RPMI7951 (cell line): ENCODE results near the gene GAREM1. TPM values are rescaled to one million over a fixed set of nuclear protein-coding genes. Genes with fewer than 3 reads are reported as not detected.
A peak's percentile ranks its signal among the peaks of the same experiment; 100 is the strongest.
"Not testable (repeated sequence)": the region's sequence is repeated elsewhere in the genome, so short reads cannot be mapped to it uniquely, and the experiment has no call there.

Experiments used
- DNase-seq: peaks from one replicate; pipeline ENCODE4 v3.0.0-alpha.2; 2012; ENCODE audit warnings: low read depth
- total RNA-seq: library from RNA; depleted of rRNA; stranded (reverse); fragments of >200 nt; shearing (Covaris generic); gene quantifications from 2 replicates; pipeline ENCODE4 v1.2.3, GENCODE V29; 2014; rRNA removed

The GAREM1 gene
- total RNA-seq: 0.29 and 0.60 TPM in 2 replicates

DNA sequence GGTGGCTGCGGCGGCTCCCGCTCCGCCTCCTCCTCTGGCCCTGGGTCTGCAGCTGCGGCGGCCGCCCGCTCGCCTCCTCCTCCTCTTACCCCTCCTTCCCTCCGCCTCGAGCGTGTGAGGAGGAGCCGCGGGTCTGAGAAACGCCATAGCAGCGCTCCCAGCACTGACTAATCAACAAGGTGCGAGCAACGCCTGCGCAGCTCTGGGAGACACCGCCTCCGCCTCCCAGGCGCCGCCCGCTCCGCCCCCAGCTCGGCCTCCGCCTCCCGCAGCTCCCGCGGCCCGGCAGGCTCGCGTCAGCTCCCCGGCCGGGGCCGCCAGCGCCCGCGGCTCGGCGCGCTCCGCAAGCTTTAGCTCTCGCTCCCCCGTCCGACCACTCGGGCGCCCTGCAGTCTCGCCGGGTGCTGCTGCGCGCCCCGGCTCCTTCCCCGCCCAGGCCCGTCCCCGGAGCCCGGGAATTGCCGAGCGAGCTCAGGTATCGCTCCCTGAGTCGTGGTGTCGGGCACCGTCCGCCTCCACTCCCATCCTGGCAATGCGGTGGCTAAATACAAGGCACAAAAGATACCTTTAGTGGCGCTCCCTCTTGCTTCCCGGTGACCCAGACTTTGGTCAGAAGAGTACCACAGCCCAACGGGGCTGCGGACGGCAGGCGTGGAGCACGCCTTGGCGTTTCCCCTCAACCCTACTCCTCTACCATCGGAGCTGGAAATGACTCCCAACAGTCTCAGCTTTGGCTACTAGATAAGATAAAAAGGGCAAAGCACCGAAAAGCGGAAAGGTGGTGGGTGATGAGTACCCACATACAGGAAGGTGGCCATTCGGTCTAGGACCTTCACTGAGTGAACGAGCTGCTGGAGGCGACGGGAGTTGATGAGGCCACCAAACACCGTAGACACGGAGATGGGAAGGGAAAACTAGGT lies at the start of gene GAREM1:
GAREM1 (minus strand) TSS at position 169 of the 920 bp plus-strand sequence. CDS start 454 bp downstream, outside the sequence.
- peak; percentile 92 for DNase-seq

DNA sequence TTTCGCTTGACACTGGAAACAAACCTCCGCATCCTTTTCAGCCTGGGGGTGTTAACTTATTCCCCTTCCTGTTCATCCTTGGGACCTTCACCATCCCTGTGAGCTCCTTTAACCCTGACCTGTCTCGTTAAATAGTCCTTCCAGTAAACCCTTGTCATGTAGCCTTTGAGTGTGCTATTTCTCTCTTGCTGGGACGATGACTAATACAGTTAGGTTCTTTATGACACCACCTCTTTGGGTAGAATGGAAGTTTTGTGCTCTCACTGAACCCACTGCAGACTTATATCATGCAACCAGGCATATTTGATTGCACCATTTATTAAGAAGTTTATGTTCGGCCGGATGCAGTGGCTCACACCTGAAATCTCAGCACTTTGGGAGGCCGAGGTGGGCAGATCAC lies 40.5 kb upstream of the GAREM1 start:
- no peak for DNase-seq

DNA sequence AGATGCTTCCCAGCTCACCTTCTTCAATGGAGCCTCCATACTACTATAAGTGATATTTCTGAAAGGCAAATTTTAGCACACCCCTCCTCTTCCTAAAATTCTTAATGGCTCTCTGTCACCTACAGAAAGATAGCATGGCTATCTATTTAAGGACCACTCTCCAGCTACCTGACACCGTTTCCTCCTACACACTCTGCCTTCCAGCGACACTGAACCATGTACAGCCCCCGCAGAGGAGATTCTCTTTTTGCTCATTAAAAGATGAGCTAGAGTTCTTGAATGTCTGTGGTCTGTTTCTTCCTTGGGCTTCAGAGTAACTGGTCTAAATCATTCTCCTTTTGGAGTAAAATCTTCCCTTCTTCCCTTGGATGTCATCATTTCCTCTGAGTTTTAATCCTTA lies 38.4 kb upstream of the GAREM1 start:
- DNase-seq: no peak

- no peak for DNase-seq
Measured at GRCh38 chr18:32507093-32507492, 36.4 kb upstream of the GAREM1 start.

DNA sequence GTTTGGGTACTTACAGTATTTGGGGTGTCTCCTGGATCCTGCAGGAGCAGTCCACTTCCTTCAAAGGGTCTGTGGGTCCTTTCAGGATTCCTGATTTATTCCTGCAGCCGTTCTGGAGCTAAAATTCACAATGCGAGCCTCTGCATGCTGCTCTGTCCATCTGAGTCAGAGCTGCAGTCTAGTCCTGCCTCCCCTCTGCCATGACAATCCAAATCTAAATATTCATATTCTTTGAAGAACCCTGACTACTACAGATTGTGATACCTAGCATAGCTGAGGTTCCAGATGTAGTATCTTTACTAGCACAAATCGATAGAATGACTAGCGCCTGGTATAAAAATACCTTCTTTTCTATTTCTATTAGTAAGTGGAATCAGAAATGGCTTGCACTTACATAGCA lies 31.3 kb upstream of the GAREM1 start:
- DNase-seq: no peak

DNA sequence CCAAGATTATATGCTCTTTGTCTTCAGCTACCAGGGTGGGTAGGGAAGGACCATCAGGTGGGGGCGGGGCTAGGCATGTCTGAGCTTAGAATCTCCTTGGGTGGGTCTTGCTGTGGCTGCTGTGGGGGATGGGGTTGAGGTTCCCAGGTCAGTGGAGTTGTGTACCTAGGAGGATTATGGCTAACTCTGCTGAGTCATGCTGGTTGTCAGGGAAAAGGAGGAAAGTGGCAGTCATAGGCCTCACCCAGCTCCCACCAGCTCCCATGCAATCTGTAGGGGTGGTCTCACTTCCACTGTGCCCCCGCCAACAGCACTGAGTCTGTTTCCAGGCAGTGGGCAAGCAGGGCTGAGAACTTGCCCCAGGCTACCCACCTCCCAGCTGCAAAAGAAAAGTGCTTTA lies 30.6 kb upstream of the GAREM1 start:
- not testable (repeated sequence) for DNase-seq

GRCh38 chr18:32483002-32483401 lies 12.3 kb upstream of the GAREM1 start:
- DNase-seq: no peak

GRCh38 chr18:32482117-32482516 lies 11.4 kb upstream of the GAREM1 start:
- DNase-seq: no peak

- no peak for DNase-seq
Measured at GRCh38 chr18:32480581-32480980, 9.9 kb upstream of the GAREM1 start.

- no peak for DNase-seq
Measured at GRCh38 chr18:32478807-32479206, 8.1 kb upstream of the GAREM1 start.

- DNase-seq: no peak
Measured at GRCh38 chr18:32478317-32478716, 7.6 kb upstream of the GAREM1 start.

- no peak for DNase-seq
Measured at GRCh38 chr18:32476106-32476505, 5.4 kb upstream of the GAREM1 start.

DNA sequence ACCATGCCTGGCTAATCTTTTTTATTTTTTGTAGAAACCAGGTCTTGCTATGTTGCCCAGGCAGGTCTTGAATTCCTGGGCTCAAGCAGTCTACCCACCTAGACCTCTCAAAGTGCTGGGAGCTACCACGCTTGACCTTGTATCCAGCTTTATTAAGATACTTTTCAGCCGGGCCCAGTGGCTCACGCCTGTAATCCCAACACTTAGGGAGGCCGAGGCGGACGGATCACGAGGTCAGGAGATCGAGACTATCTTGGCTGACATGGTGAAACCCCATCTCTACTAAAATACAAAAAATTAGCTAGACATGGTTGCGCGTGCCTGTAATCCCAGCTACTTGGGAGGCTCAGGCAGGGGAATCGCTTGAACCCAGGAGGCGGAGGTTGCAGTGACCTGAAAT lies 4.4 kb upstream of the GAREM1 start:
- DNase-seq: not testable (repeated sequence)

GRCh38 chr18:32473325-32473724 lies 2.6 kb upstream of the GAREM1 start:
- no peak for DNase-seq

GRCh38 chr18:32472841-32473240 lies 2.2 kb upstream of the GAREM1 start:
- DNase-seq: no peak

DNA sequence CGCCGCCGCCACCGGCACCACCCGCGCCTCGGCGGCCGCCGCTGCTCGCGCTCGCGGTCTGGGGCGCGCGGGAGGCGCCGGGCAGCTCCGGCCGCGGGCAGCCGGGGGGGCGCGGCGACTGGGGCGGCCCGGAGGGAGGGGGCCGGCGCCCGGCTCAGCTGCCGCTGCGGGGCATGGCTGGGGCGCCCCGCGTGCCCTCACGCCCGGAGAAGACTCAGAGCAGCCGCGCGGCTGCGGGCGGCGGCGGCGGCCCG lies 295 bp downstream of the GAREM1 start:
- DNase-seq: no peak

DNA sequence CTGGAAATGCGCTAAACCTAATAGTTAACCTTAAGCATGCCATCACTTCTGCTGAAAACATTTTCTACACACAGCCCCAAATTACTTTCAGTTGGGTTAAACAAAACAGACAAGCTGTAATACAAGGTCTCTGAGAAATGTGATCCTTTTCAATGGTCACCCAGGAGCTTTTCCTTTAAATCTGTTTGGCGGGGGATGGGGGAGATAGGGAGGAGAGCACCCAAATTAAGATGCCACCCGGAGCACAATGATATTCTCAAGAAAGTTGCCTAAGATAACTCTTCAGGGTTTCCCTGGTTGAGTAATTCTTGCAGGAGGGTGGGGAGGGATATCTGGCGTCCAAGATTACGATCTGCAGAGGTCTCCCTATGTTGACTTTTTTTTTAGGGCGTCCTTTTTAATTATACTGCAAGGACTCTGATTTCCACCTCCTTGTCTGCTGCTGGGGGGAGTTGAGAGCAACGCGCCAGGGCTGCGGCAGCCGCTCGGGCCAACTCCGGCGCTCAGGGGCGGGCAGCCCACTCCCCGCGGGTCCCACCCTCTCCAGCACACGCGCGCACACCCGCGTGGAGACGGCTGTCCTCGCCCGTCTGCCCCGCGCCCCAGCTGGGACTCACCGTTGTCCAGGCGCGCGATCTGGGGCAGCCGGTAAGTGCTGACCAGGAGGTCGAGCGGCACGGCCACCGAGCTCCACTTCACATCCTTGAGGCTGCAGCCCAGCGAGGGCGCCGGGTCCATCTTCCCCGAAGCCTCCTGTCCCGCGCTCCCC lies 807 bp downstream of the GAREM1 start:
- DNase-seq: peak; percentile 17

DNA sequence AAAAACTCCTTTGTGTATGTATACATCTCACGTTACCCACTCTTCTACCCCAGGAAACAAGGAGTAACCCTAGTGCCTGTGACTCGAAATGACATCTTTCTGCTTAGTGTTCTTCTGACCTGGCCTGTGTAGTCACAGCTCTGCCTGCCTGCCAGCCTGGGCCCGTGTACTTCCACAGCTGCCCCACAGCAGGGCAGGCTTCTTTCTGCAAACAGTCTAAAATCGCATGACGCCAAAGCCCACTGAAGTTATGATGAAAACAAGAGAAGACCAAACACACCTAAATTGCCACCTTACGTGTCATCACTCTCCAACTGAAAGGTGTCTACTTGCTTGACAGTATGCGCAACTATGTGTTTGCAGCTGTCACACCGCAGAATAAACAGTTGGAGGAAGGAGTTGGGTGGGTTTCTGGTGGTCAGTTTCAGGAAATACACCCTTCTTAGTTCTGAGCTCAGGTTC lies 1.5 kb downstream of the GAREM1 start:
- DNase-seq: peak; percentile 4

DNA sequence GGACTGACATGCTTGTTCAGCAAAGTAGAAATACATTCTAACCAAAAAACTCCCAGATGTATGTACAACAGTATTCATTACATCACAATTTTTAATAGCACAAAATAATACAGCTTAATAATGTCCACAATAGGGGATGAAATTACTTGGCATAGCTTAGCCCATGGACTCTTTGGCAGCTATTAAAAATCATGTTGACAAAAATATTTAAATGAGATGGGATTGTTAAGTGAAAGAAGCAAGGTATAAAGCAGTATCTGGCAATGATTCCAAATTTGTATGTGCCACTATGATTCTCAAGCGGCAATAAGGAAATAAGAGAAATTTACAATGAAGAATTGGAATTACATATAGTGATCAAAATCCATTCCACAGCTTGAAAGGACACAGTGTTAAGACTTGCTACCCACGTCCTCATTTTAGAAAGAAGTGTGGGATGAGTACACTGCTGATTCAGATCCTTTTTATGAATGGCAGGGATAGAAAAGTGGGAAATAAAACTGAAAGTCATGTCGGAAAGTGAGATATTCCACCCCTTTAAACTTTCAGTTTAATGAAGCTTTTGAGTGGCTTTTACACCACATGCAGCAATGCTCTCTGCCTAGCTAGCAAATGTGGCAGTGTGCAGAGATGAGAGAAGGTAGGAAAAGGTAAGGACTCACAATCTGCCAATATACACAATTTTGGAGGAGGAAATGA lies 2.4 kb downstream of the GAREM1 start:
- DNase-seq: no peak

- no peak for DNase-seq
Measured at GRCh38 chr18:32461709-32462272, 8.9 kb downstream of the GAREM1 start.

GRCh38 chr18:32460171-32460731 lies 10.4 kb downstream of the GAREM1 start:
- DNase-seq: no peak
